Liver (tissue), 9 donors: ENCODE data around the gene APOB. TPM values are rescaled to one million over a fixed set of nuclear protein-coding genes. Genes with fewer than 3 reads are reported as not detected.

Experiments used
- DNase-seq: peaks from one replicate; pipeline ENCODE4 v3.0.0-alpha.2; 2017; ENCODE audit warnings: low spot score
- H3K27ac ChIP-seq, 2 donors: one replicate each; pipeline ENCODE4 v1.7.0; 2013; ENCODE audit warnings: inconsistent platforms in 2 of 2, low read length in 2 of 2, control low read depth in 1 of 2, low read depth in 1 of 2, mild to moderate bottlenecking in 1 of 2
- H3K27me3 ChIP-seq, 4 donors: one replicate each; pipeline versions ENCODE4 v1.6.1 to v1.7.0; 2013; ENCODE audit warnings: low read length in 3 of 4, inconsistent platforms in 1 of 4, mild to moderate bottlenecking in 1 of 4, moderate library complexity in 1 of 4; ENCODE audit not compliant: control insufficient read depth in 4 of 4, insufficient read depth in 4 of 4
- H3K36me3 ChIP-seq, 4 donors: one replicate each; pipeline versions ENCODE4 v1.6.1 to v1.7.0; 2013; ENCODE audit warnings: low read length in 3 of 4, mild to moderate bottlenecking in 3 of 4, low read depth in 1 of 4, moderate library complexity in 1 of 4; ENCODE audit not compliant: control insufficient read depth in 4 of 4, insufficient read depth in 3 of 4
- H3K4me1 ChIP-seq, 4 donors: one replicate each; pipeline versions ENCODE4 v1.6.1 to v1.7.0; 2013; ENCODE audit warnings: low read length in 3 of 4, mild to moderate bottlenecking in 3 of 4, moderate library complexity in 1 of 4; ENCODE audit not compliant: control insufficient read depth in 4 of 4, insufficient read depth in 4 of 4
- H3K4me3 ChIP-seq, 3 donors: one replicate each; pipeline versions ENCODE4 v1.6.1 to v1.7.0; 2013; ENCODE audit warnings: low read length in 3 of 3, control low read depth in 1 of 3, low read depth in 1 of 3, mild to moderate bottlenecking in 1 of 3
- H3K9ac ChIP-seq, 2 donors: one replicate each; pipeline ENCODE4 v1.7.0; 2013; ENCODE audit warnings: low read length in 2 of 2, mild to moderate bottlenecking in 2 of 2, moderate library complexity in 2 of 2, control low read depth in 1 of 2, low read depth in 1 of 2
- H3K9me3 ChIP-seq, 4 donors: one replicate each; pipeline versions ENCODE4 v1.6.1 to v1.7.0; 2013; ENCODE audit warnings: low read length in 3 of 4; ENCODE audit not compliant: control insufficient read depth in 4 of 4
- ATF3 ChIP-seq: IDR thresholded peaks from 2 replicates; pipeline ENCODE4 v1.6.1; 2016; ENCODE audit warnings: antibody characterized with exemption
- EGR1 ChIP-seq, 2 donors: IDR thresholded peaks; 2 replicates each; pipeline ENCODE4 v1.6.1; 2016 to 2018; ENCODE audit warnings: antibody characterized with exemption in 2 of 2, low read depth in 2 of 2
- FOXA2 ChIP-seq: IDR thresholded peaks from 2 replicates; pipeline ENCODE4 v1.6.1; 2016; ENCODE audit warnings: antibody characterized with exemption
- GABPA ChIP-seq, 2 donors: IDR thresholded peaks in 1 of 2; conservative IDR thresholded peaks in 1 of 2; 2 replicates each; pipeline ENCODE4 v1.6.1; 2016; ENCODE audit warnings: antibody characterized with exemption in 2 of 2, mild to moderate bottlenecking in 1 of 2, moderate library complexity in 1 of 2
- HNF4A ChIP-seq, 2 donors: conservative IDR thresholded peaks; 2 replicates each; pipeline ENCODE4 v1.6.1; 2016; ENCODE audit warnings: antibody characterized with exemption in 2 of 2, mild to moderate bottlenecking in 2 of 2
- HNF4G ChIP-seq: IDR thresholded peaks from 2 replicates; pipeline ENCODE4 v1.6.1; 2016; ENCODE audit warnings: antibody characterized with exemption
- JUND ChIP-seq, 2 donors: IDR thresholded peaks; 2 replicates each; pipeline ENCODE4 v1.6.1; 2016; ENCODE audit warnings: antibody characterized with exemption in 2 of 2
- NR2F2 ChIP-seq: IDR thresholded peaks from 2 replicates; pipeline ENCODE4 v1.6.1; 2016; ENCODE audit warnings: antibody characterized with exemption
- RAD21 ChIP-seq, 2 donors: IDR thresholded peaks; 2 replicates each; pipeline ENCODE4 v1.6.1; 2016; ENCODE audit warnings: antibody characterized with exemption in 2 of 2, mild to moderate bottlenecking in 2 of 2
- RXRA ChIP-seq, 2 donors: IDR thresholded peaks; 2 replicates each; pipeline ENCODE4 v1.6.1; 2017 to 2018; ENCODE audit warnings: antibody characterized with exemption in 2 of 2, mild to moderate bottlenecking in 1 of 2
- TAF1 ChIP-seq: conservative IDR thresholded peaks from 2 replicates; pipeline ENCODE4 v1.6.1; 2016; ENCODE audit warnings: antibody characterized with exemption, mild to moderate bottlenecking
- WGBS: extraction: QIAGEN DNeasy Blood & Tissue Kit; methylation state at CpG from one replicate; pipeline ENCODE4 v1.1.7; 2013; 5-methylcytosine and 5-hydroxymethylcytosine counted together
- polyA plus RNA-seq, 2 donors: library from polyadenylated mRNA; stranded (reverse) in 1 of 2; unstranded in 1 of 2; fragments of 200-250 nt in 1 of 2; fragments of >200 nt in 1 of 2; fragmentation: Nextera tagmentation in 1 of 2; extraction: Ambion mirVana in 1 of 2; gene quantifications; one replicate each; pipeline versions ENCODE4 v1.2.1 to v1.2.3, GENCODE V29; 2013 to 2015
- total RNA-seq, 2 donors: library from RNA; depleted of rRNA; stranded (reverse); fragments of >200 nt; gene quantifications; one replicate each; pipeline ENCODE4 v1.2.3, GENCODE V29; 2014
- donor health status: healthy.
- donor health status: healthy.
- donor health status: healthy.
- donor health status: healthy.
- donor health status: healthy.

Gene APOB
- total and polyA plus RNA-seq, 4 donors, result 431 to 2,949 (median 1,463) TPM

- Histone ChIP-seq H3K27me3 (no peaks in the 10 kb centered on the region), H3K36me3 (peaks cover 16 to 84% (median 68%) of the 10 kb centered on the region in 4 donors), H3K9me3 (no peaks in the 10 kb centered on the region), H3K27ac (no peak overlapping the region), H3K4me1 (peaks cover 0 to 67% (median 20%) of the 10 kb centered on the region in 4 donors), H3K4me3 (no peak overlapping the region), H3K9ac (no peak overlapping the region)
- TF ChIP-seq EGR1 (IDR thresholded peaks at IDR 0.05; ENCODE audit: low read depth in 2 of 2) (peak in 1 of 2 donors; percentile 33), TAF1 (no peak)
- WGBS, result 75% methylated on average over 6 of the region's 6 CpGs
- no peak for DNase-seq
These were observed 8.4 kb downstream of the APOB start for GRCh38 chr2:21035282-21035973.

- WGBS, result 81% methylated on average over 3 of the region's 3 CpGs
- peaks cover 16 to 87% (median 70%) of the 10 kb centered on the region in 4 donors for H3K36me3 ChIP-seq
These were observed 8.9 kb downstream of the APOB start for GRCh38 chr2:21034972-21035279.

GRCh38 chr2:21034156-21034971 is 9.5 kb downstream of the APOB start:
- Histone ChIP-seq H3K9me3 (no peaks in the 10 kb centered on the region), H3K4me3 (no peak overlapping the region), H3K27me3 (no peaks in the 10 kb centered on the region), H3K4me1 (peaks cover 0 to 63% (median 17%) of the 10 kb centered on the region in 4 donors), H3K36me3 (peaks cover 19 to 89% (median 74%) of the 10 kb centered on the region in 4 donors), H3K27ac (peak overlapping the region in 1 of 2 donors; percentile 11), H3K9ac (no peak overlapping the region)
- 78% methylated on average over 4 of the region's 4 CpGs for WGBS
- TF ChIP-seq RXRA (IDR thresholded peaks at IDR 0.05) (no peak), HNF4A (conservative IDR thresholded peaks at IDR 0.05) (no peak), HNF4G (no peak), JUND (IDR thresholded peaks at IDR 0.05) (no peak), RAD21 (IDR thresholded peaks at IDR 0.05) (no peak)
- DNase-seq, result no peak

More at GRCh38 chr2:21034972-21035279, 8.9 kb downstream of the APOB start:
- Histone ChIP-seq H3K27me3 (no peaks in the 10 kb centered on the region), H3K4me3 (no peak overlapping the region), H3K27ac (no peak overlapping the region), H3K9me3 (no peaks in the 10 kb centered on the region), H3K4me1 (peaks cover 0 to 62% (median 19%) of the 10 kb centered on the region in 4 donors), H3K9ac (no peak overlapping the region)
- TF ChIP-seq ATF3 (no peak), FOXA2 (no peak), EGR1 (IDR thresholded peaks at IDR 0.05; ENCODE audit: low read depth in 2 of 2) (no peak)
- no peak for DNase-seq

GRCh38 chr2:21033237-21034155 is 10.4 kb downstream of the APOB start:
- H3K27me3 ChIP-seq, result no peaks in the 10 kb centered on the region
- no peak overlapping the region for H3K9ac ChIP-seq
- H3K4me1 ChIP-seq, result peaks cover 0 to 56% (median 15%) of the 10 kb centered on the region in 4 donors
- peak overlapping the region in 1 of 2 donors; percentile 11 for H3K27ac ChIP-seq
- no peak overlapping the region for H3K4me3 ChIP-seq
- TF ChIP-seq JUND (IDR thresholded peaks at IDR 0.05) (peak in 1 of 2 donors; percentile 6), NR2F2 (no peak), EGR1 (IDR thresholded peaks at IDR 0.05; ENCODE audit: low read depth in 2 of 2) (no peak), GABPA (IDR thresholded peaks at IDR 0.05 in 1 of 2, conservative IDR thresholded peaks at IDR 0.05 in 1 of 2) (no peak), RAD21 (IDR thresholded peaks at IDR 0.05) (no peak)
- DNase-seq, result no peak
- WGBS, result 86% methylated on average over 2 of the region's 2 CpGs
- no peaks in the 10 kb centered on the region for H3K9me3 ChIP-seq
- H3K36me3 ChIP-seq, result peaks cover 19 to 91% (median 80%) of the 10 kb centered on the region in 4 donors
